Right forelimb (tissue), 1 donor: ENCODE data around the gene SLC6A6.

ENCODE experiments used
- DNase-seq: peaks from one replicate; pipeline ENCODE4 v3.0.0-alpha.2; 2018

SLC6A6 gene

DNA sequence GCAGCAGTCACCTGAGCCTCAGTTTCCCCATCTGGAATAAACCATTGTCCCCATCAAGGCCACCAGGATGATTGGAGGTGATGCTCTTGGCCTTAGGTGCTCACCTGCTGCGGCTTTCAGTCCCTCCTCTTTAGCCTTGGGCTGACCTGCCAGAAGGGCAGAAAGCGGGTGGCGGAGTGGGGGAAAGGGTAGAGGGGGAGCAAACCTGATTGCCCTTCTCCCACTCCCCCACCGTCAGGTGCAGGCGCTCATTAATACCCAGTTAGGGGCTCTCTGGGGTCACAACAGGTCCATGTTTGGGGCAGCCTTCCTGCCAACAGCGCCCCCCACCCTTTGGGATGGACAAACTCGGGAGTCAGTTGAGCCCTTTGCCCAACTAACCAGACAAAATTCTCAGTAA lies 87.2 kb downstream of the SLC6A6 start:
- DNase-seq = no peak

DNA sequence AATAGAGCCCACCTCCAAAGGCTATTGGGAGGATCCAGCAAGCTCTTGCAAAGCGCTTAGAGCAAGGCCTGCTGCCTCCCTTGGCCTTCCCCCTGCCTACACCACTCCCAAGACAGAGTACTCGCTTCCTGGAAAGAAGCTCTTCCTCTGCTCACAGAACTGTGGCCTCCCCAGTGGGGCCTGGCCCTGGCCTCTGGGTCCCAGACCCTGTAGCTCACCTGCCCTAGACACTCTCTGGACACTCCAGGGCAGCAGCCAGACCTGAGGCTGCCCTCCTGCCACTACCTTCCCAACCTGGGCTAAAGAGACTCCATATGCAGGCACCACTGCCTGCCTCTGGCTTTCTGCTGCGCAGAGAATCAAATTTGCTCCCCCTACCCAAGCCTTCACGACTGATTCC lies 87.8 kb downstream of the SLC6A6 start:
- DNase-seq = no peak

- no peak for DNase-seq
Measured at GRCh38 chr3:14490831-14491230, 88.4 kb downstream of the SLC6A6 start.

GRCh38 chr3:14491396-14492190 lies 89.2 kb downstream of the SLC6A6 start:
- no peak for DNase-seq

GRCh38 chr3:14492948-14493881 lies 90.8 kb downstream of the SLC6A6 start:
- no peak for DNase-seq

GRCh38 chr3:14494279-14494972 lies 92.0 kb downstream of the SLC6A6 start:
- DNase-seq = no peak

GRCh38 chr3:14494973-14495300 lies 92.5 kb downstream of the SLC6A6 start:
- no peak for DNase-seq

- no peak for DNase-seq
Measured at GRCh38 chr3:14496351-14496750, 93.9 kb downstream of the SLC6A6 start.

DNA sequence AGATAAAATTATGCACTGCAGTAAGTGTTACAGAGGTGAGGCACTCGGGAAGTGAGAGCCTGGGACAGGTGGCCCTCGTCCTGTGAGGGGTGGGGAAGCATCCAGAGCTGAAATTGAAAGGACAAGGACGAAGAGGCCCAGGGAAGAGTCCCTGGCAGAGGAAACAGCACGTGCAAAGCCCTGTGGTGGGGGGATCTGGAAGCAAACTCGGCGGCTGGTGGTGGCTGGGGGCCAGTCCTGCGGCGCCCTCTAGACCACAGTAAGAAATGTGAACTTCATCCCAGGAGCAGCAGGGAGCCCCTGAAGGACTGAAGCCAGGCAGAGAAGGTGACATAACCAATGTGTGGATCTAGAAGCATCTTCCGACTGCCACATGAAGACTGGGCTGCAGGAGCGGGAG lies 94.9 kb downstream of the SLC6A6 start:
- no peak for DNase-seq

DNA sequence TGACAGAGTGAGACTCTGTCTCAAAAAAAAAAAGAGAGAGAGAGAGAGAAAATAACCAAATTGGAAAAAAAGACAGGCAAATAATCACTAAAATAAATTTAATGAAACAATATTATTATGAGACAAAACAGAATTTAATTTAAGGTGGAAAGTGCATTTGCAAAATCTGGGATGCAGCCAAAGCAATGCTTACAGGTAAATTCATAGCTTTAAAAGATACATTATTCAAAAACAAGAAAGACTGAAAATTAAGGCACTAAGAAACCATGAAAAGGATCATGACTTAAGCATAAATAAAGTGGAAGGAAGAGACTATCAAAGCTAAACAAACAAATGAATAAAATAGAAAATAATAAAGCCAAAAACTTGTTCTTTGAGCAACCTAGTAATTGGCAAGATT lies 100.1 kb downstream of the SLC6A6 start:
- no peak for DNase-seq

DNA sequence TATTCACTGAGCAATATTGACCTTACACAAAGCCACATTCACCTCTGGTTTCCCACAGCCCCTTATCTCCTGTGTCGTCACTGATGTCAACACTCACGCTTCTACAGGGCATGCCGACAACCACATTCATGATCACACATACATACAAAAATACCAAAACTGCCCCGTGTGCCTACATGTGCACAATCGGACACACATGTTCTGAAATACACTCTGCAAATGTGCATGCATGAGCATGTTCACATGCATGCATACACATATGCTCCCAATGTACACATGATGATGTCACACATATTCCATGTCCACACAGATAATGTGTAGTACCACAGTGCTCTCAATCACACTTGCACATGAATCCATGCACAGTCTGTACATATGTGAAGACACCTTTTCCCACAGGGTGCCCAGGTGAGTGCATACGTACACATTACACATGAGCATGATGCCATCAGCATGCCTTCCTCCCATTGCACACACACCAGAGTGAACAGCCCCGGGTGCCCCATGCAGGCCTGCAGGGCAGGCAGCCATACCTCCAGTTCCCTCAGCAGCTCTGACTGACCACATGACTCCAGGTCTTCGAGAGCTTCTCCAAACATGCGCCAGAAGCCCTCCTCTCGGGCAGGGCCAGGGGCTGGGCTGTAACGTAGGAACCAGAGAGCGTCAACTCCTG lies 100.8 kb downstream of the SLC6A6 start:
- DNase-seq = no peak

GRCh38 chr3:14503706-14504065 lies 101.3 kb downstream of the SLC6A6 start:
- no peak for DNase-seq

- peak; percentile 24 for DNase-seq
Measured at GRCh38 chr3:14505001-14505802, 102.8 kb downstream of the SLC6A6 start.

GRCh38 chr3:14505803-14506500 lies 103.5 kb downstream of the SLC6A6 start:
- peak; percentile 22 for DNase-seq

GRCh38 chr3:14506626-14507304 lies 104.4 kb downstream of the SLC6A6 start:
- peak; percentile 4 for DNase-seq

DNA sequence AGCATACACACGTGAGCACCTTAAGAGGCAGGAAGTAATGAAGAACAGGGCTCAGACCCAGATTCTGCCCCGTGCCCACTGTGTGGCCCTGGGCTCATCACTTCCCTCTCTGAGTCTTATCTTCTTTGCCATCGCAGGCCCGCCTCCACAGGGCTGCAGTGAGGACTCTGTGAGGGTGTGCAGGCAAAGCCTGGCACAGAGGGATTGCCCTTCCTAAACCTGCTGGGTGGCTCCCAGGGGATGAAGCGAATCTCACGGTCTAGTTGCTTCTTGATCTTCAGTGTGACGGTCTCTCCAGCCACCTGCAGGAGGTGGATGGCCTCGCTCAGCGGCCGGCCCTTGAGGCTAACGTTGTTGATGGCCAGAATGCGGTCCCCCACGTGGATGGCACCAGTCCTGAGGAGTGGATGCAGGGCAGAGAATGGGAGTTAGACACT lies 104.9 kb downstream of the SLC6A6 start:
- peak; percentile 17 for DNase-seq

- peak; percentile 23 for DNase-seq
Measured at GRCh38 chr3:14507757-14508504, 105.5 kb downstream of the SLC6A6 start.

DNA sequence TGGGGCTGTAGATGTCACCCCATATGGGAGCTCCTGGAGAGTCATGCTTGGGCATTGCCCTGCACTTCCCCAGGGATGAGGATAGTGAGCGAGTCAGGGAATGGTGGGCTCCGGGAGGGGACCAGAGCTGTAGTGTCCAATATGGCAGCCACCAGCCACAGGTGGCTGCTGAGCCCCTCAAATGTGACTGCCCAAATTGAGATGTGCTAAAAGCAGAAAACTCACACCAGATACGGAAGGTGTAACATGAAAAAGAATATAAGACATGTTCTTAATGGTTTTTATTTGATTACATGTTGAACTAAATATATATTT lies 106.1 kb downstream of the SLC6A6 start:
- no peak for DNase-seq

DNA sequence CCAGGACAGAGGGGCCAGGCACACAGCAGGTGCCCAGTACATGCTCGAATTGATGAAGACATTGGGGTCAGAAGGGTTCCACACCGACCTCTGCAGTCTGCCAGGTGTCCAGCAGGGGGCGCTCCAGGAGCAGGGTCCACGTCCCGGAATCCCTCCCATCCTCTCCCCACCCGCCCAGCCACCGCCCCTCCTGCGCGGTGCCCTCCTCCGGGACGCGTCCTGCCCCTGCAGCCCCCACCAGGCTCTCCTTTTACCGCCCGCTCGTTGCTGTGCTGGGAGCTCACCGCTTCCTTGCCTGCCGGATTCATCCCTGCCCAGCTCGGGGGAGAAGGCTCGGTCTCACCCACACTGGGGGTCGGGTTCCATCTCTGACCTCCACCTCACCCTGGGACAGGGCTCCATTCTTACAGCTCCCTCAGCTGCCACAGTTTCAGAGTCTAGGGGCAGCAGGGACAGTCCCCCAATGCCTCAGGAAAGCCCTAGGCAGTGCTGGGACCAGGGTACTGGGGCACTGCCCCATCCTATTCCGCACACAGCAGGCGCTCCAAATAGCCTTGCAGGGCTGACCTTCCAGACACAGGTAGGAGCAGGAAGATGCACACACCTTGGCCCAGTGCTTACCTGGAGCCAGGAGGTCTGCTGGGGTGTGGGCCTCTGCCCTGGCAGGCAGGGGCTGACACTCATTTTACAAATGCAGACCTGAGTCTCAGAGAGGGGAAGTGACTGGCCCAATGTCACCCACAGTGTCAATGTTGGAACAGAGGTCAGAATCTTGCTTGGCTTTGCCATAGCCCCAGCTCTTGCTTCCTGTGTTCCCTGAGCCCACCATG lies 106.8 kb downstream of the SLC6A6 start:
- DNase-seq = peak; percentile 85
